Measurements from ENCODE around the gene ADAP1. TPM values are rescaled to one million over a fixed set of nuclear protein-coding genes. Genes with fewer than 3 reads are reported as not detected.

ADAP1 gene
- total RNA-seq, 1 experiment from 2014 or later: 6.2 TPM

DNA sequence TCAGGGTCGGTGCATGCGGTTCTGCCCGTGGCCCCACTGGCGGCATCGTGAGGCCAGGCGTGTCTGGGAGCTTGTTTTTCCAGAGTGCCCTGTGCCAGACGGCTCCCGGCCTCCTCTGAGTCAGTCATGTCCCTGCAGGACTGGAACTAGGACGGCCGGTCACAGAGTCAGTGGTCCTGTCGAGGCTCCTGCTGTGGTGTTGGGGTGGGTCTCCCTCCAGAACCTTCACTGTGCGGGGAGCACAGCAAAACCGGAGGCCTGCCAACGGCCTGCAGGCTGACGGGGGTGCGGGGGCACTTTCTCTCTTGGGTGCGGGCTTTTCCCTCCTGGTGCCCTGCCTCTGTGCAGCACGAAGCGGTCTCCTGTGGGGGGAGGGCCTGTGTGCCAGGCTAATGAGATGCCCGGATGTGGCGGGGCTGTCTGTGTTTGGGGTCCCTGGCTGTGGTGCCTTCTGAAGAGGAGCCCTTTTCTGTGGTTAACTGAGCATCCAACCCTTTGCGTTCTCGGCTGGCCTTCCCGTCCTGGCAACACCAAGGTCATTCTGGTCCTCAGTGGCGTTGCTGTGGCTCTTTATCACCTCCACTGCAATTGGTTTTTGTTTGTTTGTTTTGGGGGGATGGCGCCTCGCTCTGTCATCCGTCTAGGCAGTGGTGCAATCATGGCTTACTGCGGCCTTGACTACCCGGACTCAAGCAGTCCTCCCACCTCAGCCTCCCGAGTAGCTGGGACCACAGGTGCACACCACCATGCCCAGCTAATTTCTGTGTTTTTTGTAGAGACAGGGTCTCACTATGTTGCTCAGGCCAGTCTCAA is 70.1 kb downstream of the ADAP1 start:
- no peaks in the 10 kb centered on the region for H3K23me2 ChIP-seq (ENCODE audit: insufficient read length, low read depth, low read length, poor library complexity, severe bottlenecking)
- H3K27me3 ChIP-seq (ENCODE audit: insufficient read depth, low read length): no peaks in the 10 kb centered on the region
- no peak overlapping the region for H3K4ac ChIP-seq (ENCODE audit: low read depth, low read length)
- H2BK120ac ChIP-seq (ENCODE audit: low read depth, low read length, poor library complexity, severe bottlenecking): no peak overlapping the region
- peaks cover 48% of the 10 kb centered on the region; the same call in 1 of the 2 replicates for H3K79me2 ChIP-seq (ENCODE audit: insufficient read depth, low read length)
- H4K91ac ChIP-seq (ENCODE audit: insufficient read length, low read depth, low read length): no peak overlapping the region
- H3K36me3 Mint-ChIP-seq (ENCODE audit: insufficient read depth in 1 of 3, low read depth in 3 of 3): peaks cover 14 to 32% (median 29%) of the 10 kb centered on the region in 3 experiments
- no peak overlapping the region for H3T11ph ChIP-seq (ENCODE audit: low read length)
- TF ChIP-seq, protein P1, sequence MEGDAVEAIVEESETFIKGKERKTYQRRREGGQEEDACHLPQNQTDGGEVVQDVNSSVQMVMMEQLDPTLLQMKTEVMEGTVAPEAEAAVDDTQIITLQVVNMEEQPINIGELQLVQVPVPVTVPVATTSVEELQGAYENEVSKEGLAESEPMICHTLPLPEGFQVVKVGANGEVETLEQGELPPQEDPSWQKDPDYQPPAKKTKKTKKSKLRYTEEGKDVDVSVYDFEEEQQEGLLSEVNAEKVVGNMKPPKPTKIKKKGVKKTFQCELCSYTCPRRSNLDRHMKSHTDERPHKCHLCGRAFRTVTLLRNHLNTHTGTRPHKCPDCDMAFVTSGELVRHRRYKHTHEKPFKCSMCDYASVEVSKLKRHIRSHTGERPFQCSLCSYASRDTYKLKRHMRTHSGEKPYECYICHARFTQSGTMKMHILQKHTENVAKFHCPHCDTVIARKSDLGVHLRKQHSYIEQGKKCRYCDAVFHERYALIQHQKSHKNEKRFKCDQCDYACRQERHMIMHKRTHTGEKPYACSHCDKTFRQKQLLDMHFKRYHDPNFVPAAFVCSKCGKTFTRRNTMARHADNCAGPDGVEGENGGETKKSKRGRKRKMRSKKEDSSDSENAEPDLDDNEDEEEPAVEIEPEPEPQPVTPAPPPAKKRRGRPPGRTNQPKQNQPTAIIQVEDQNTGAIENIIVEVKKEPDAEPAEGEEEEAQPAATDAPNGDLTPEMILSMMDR (conservative IDR thresholded peaks at IDR 0.05): no peak
- H4K5ac ChIP-seq (ENCODE audit: insufficient read length, low read depth, low read length): no peak overlapping the region
- H3K4me1 ChIP-seq (ENCODE audit: insufficient read depth, low read length): no peaks in the 10 kb centered on the region
- no peak overlapping the region for H2BK12ac ChIP-seq (ENCODE audit: insufficient read length, low read depth, low read length)
- H4K20me1 ChIP-seq (ENCODE audit: control insufficient read depth, insufficient read depth, insufficient read length): no peaks in the 10 kb centered on the region
- DNase-seq: no peak
- no peak overlapping the region for H3K23ac ChIP-seq (ENCODE audit: insufficient read length, low read depth, low read length)
- H3K4me3 Mint-ChIP-seq: peak overlapping the region in 1 of 2 experiments; percentile 23; a peak in 2 of 5 replicates
- no peak overlapping the region for H3K27ac ChIP-seq (ENCODE audit: insufficient read length, low read depth, low read length)
- peak overlapping the region in 2 of 3 experiments; percentile 49 to 88; a peak in 2 of 7 replicates for H3K27ac Mint-ChIP-seq
- H3K9ac ChIP-seq (ENCODE audit: extremely low read depth, insufficient read length, low read length): no peak overlapping the region
- peaks cover 9% of the 10 kb centered on the region for H3K79me1 ChIP-seq (ENCODE audit: insufficient read depth, low read depth, low read length, poor library complexity, severe bottlenecking)
- no peak overlapping the region for H2BK20ac ChIP-seq (ENCODE audit: low read depth, low read length, poor library complexity, severe bottlenecking)
- H3K4me2 ChIP-seq (ENCODE audit: insufficient read depth, insufficient read length, low read length): no peak overlapping the region
- no peak overlapping the region for H2AFZ ChIP-seq (ENCODE audit: low read length)
- H2AK5ac ChIP-seq (ENCODE audit: insufficient read length, low read length): no peak overlapping the region
- no peak overlapping the region for H3K18ac ChIP-seq (ENCODE audit: insufficient read length, low read depth, low read length)
- H3K9me3 ChIP-seq (ENCODE audit: control insufficient read depth, low read depth, low read length): no peaks in the 10 kb centered on the region
- H4K8ac ChIP-seq (replicated peaks; ENCODE audit: insufficient read length, low read depth, low read length): no peak overlapping the region
- H3K27me3 Mint-ChIP-seq (ENCODE audit: low read depth): no peaks in the 10 kb centered on the region
- H3K9me3 Mint-ChIP-seq: peaks cover 0 to 3% of the 10 kb centered on the region in 2 experiments; a peak in 1 of 5 replicates
- H2BK15ac ChIP-seq (ENCODE audit: low read depth, low read length): no peak overlapping the region
- no peak overlapping the region for H3K14ac ChIP-seq (ENCODE audit: insufficient read depth, low read length)
- peaks cover 2 to 6% of the 10 kb centered on the region in 2 experiments; a peak in 3 of 4 replicates for H3K4me1 Mint-ChIP-seq
- H3K56ac ChIP-seq (ENCODE audit: insufficient read length, low read depth, low read length): no peak overlapping the region
- H2BK5ac ChIP-seq (ENCODE audit: insufficient read length, low read length): no peak overlapping the region
- WGBS (ENCODE audit: extremely low coverage, insufficient read length, low lambda C conversion rate): no CpG with 5 or more reads among the region's 31 CpGs

Data from H9 (cell line).